Progenitor cell of endocrine pancreas (in vitro differentiated cells): ENCODE results near the gene HNRNPH2. TPM values are rescaled to one million over a fixed set of nuclear protein-coding genes. Genes with fewer than 3 reads are reported as not detected.
A peak's percentile ranks its signal among the peaks of the same experiment; 100 is the strongest.

ENCODE experiments used
- DNase-seq: peaks from one replicate; pipeline ENCODE4 v3.0.0; 2021; ENCODE audit warnings: low spot score; ENCODE audit not compliant: unreplicated experiment
- H3K27ac Mint-ChIP-seq: 2 replicates; pipeline ENCODE4 v1.8.0; 2021; ENCODE audit warnings: mild to moderate bottlenecking, moderate library complexity, mixed read lengths
- H3K27me3 Mint-ChIP-seq: 2 replicates; pipeline ENCODE4 v1.8.0; 2021; ENCODE audit warnings: mixed read lengths
- H3K36me3 Mint-ChIP-seq: 2 replicates; pipeline ENCODE4 v1.8.0; 2022; ENCODE audit warnings: mixed read lengths; ENCODE audit not compliant: insufficient read depth
- H3K4me1 Mint-ChIP-seq: 2 replicates; pipeline ENCODE4 v1.8.0; 2021; ENCODE audit warnings: low read depth, mixed read lengths
- H3K4me3 Mint-ChIP-seq: 2 replicates; pipeline ENCODE4 v1.8.0; 2021; ENCODE audit warnings: low read depth, mild to moderate bottlenecking, moderate library complexity, mixed read lengths
- H3K9me3 Mint-ChIP-seq: 2 replicates; pipeline ENCODE4 v1.8.0; 2021; ENCODE audit warnings: low read depth, mixed read lengths
- total RNA-seq: library from RNA; stranded (reverse); gene quantifications from 2 replicates; pipeline ENCODE4 v1.2.1, GENCODE V29; 2021
- TF ChIP-seq, protein P1 (sequence below): fragments of 200-600 bp; sonication (generic); IDR thresholded peaks from one replicate; pipeline ENCODE4 v1.5.0; 2021; ENCODE audit warnings: antibody characterized with exemption, mild to moderate bottlenecking; ENCODE audit not compliant: unreplicated experiment

HNRNPH2 gene
- total RNA-seq, 1 donor from 2014 or later: 72.4 TPM

DNA sequence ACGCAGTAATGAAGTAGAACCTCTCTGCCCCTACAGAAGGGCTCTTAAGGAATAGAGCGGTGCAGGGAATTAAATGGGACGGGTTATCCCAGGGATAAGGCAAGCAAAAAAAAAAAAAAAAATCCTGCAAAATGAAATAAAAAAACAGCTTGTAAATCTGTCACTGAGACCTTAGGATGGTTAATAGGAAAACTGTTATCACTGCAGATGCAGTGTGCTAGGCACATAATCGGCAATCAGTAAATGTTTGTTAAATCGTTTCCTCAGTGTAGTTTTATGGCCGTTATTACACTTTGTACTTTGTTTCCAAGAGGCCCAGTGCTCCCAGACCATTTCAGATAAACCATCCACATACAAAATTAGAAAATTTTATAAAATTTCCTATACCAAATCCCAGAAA is 1.0 kb downstream of the HNRNPH2 start:
- peaks cover 10% of the 10 kb centered on the region for H3K36me3 Mint-ChIP-seq
- DNase-seq: no peak
- peaks cover 13% of the 10 kb centered on the region for H3K4me1 Mint-ChIP-seq
- peaks cover 14% of the 10 kb centered on the region for H3K9me3 Mint-ChIP-seq
- H3K4me3 Mint-ChIP-seq: peak overlapping the region; percentile 88
- H3K27me3 Mint-ChIP-seq: no peaks in the 10 kb centered on the region
- H3K27ac Mint-ChIP-seq: peak overlapping the region; percentile 93
- TF ChIP-seq, protein P1, sequence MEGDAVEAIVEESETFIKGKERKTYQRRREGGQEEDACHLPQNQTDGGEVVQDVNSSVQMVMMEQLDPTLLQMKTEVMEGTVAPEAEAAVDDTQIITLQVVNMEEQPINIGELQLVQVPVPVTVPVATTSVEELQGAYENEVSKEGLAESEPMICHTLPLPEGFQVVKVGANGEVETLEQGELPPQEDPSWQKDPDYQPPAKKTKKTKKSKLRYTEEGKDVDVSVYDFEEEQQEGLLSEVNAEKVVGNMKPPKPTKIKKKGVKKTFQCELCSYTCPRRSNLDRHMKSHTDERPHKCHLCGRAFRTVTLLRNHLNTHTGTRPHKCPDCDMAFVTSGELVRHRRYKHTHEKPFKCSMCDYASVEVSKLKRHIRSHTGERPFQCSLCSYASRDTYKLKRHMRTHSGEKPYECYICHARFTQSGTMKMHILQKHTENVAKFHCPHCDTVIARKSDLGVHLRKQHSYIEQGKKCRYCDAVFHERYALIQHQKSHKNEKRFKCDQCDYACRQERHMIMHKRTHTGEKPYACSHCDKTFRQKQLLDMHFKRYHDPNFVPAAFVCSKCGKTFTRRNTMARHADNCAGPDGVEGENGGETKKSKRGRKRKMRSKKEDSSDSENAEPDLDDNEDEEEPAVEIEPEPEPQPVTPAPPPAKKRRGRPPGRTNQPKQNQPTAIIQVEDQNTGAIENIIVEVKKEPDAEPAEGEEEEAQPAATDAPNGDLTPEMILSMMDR: no peak

DNA sequence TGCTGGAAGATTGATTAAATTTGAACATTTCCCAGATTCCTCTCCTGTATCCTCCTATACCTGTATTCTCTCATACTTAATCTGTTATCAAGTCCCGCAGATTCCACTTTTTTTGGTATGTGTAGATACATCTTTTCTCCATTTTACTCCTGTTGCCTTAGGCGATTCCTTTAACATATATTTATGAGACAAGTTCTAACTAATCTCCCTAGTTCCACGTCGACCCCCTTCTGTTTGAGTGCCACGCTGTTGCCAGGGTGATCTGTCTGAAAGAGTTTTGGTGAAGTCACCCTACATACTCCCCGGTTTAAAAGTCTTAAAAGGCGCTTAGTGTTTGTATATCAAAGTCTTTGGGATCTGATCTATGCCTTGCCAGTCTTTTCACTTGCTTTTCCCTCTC is 2.4 kb downstream of the HNRNPH2 start:
- Mint-ChIP-seq H3K27ac (peak overlapping the region; percentile 22), H3K9me3 (peaks cover 16% of the 10 kb centered on the region), H3K4me1 (peaks cover 15% of the 10 kb centered on the region), H3K36me3 (peaks cover 8% of the 10 kb centered on the region), H3K4me3 (peak overlapping the region; percentile 60), H3K27me3 (no peaks in the 10 kb centered on the region)
- no peak for DNase-seq
- TF ChIP-seq, protein P1: no peak

DNA sequence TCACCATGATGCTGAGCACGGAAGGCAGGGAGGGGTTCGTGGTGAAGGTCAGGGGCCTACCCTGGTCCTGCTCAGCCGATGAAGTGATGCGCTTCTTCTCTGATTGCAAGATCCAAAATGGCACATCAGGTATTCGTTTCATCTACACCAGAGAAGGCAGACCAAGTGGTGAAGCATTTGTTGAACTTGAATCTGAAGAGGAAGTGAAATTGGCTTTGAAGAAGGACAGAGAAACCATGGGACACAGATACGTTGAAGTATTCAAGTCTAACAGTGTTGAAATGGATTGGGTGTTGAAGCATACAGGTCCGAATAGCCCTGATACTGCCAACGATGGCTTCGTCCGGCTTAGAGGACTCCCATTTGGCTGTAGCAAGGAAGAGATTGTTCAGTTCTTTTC is 4.0 kb downstream of the HNRNPH2 start:
- Mint-ChIP-seq H3K9me3 (peaks cover 15% of the 10 kb centered on the region), H3K36me3 (peaks cover 8% of the 10 kb centered on the region), H3K4me3 (no peak overlapping the region), H3K27me3 (no peaks in the 10 kb centered on the region), H3K4me1 (peaks cover 17% of the 10 kb centered on the region), H3K27ac (no peak overlapping the region)
- TF ChIP-seq, protein P1: no peak
- no peak for DNase-seq

DNA sequence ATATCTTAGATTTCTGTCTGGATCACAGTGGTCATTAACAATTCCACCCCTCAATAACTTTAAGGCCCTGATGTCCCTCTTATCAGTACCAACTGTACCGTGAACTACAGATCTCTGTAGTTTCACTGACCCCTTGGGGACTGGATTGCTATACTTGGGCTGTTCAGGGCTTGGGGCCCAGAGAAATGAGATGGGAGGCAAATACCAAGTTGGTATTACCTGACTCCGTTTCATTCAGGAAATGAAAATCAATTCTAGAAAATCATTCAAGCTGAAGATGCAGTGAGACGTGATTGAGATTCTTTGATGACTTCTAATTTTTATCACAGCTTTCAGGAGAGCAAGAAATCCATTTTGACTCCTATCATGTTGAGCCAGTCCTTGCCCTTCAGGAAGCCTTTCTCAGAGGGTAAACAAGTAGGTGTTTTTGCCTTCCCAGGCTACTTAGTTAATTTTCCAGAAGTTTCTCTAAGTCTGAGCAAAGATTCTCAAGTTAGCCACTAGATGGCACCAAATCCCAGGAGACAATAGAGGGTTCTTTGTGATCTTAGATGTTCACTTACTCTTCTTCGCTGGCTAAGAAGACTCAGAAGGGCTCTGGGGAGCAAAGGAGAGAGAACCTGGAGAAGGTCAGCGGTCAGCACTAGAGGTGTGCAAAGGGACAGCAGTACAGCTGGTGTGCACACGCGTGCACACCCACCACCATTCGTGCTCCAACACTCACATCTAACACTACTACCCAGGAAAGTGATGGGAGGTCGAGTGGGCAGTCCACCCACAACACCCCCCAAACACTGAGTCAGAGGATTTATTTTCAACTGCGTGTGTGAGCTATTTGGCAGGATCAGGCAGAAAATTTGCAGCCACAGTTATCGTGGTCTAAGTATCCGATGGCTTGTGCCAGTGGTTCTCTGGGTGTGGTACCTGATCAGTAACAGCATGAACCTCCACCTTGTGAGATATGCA is 7.4 kb downstream of the HNRNPH2 start:
- Mint-ChIP-seq H3K4me1 (peaks cover 29% of the 10 kb centered on the region), H3K27ac (peak overlapping the region; percentile 88), H3K4me3 (no peak overlapping the region), H3K36me3 (peaks cover 10% of the 10 kb centered on the region), H3K27me3 (no peaks in the 10 kb centered on the region), H3K9me3 (peaks cover 27% of the 10 kb centered on the region)
- TF ChIP-seq, protein P1: peak; percentile 67
- DNase-seq: no peak

DNA sequence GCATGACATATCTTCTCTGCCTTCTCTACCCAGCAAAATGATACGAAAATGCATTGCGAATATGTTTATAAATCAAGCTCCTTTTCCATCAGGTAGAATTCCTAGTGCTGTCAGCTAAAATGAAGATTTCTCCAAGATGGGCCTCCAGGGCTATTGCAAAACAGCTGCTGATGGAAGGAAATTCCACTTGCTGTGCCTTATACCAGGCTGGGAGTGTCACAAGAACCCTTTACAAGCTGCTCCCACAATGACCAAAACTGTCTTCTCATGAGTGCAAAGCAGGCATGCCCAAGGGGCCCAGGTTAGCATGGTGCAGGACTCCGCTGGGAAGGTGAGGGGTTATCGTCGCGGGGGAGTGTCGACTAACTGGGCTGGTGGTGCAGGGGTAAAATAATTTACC is 8.7 kb downstream of the HNRNPH2 start:
- DNase-seq: no peak
- H3K4me3 Mint-ChIP-seq: peak overlapping the region; percentile 29
- TF ChIP-seq, protein P1: no peak
- H3K27me3 Mint-ChIP-seq: no peaks in the 10 kb centered on the region
- peak overlapping the region; percentile 100 for H3K27ac Mint-ChIP-seq
- H3K9me3 Mint-ChIP-seq: peaks cover 34% of the 10 kb centered on the region
- H3K4me1 Mint-ChIP-seq: peaks cover 26% of the 10 kb centered on the region
- peaks cover 16% of the 10 kb centered on the region for H3K36me3 Mint-ChIP-seq
